Motor neuron (in vitro differentiated cells): ENCODE results near the gene NUDCD2. TPM values are rescaled to one million over a fixed set of nuclear protein-coding genes. Genes with fewer than 3 reads are reported as not detected.

ENCODE experiments used
- ATAC-seq, 8 experiments: fragments of 200-7000 bp; cut with Tn5 transposase; replicated peaks in 6 of 8; 2 replicates each; pipeline ENCODE4 v1.8.0; 2021; ENCODE audit warnings: mild to moderate bottlenecking in 8 of 8, moderate library complexity in 8 of 8
- H3K27ac ChIP-seq, 2 donors: fragments of 250-450 bp; sonication (Bioruptor Pico); 2 replicates each; pipeline ENCODE4 v1.9.0; 2021; ENCODE audit warnings: antibody characterized with exemption in 2 of 2, mild to moderate bottlenecking in 2 of 2, moderate library complexity in 1 of 2
- H3K4me1 ChIP-seq, 2 donors: fragments of 250-450 bp; sonication (Bioruptor Pico); replicated peaks in 1 of 2; 2 replicates each; pipeline ENCODE4 v1.6.1; 2021; ENCODE audit warnings: antibody characterized with exemption in 2 of 2, mild to moderate bottlenecking in 2 of 2, moderate library complexity in 1 of 2
- H3K4me3 ChIP-seq, 5 donors: fragments of 250-450 bp; sonication (Bioruptor Pico); 2 replicates each; pipeline ENCODE4 v1.9.0; 2021; ENCODE audit warnings: antibody characterized with exemption in 5 of 5, mild to moderate bottlenecking in 5 of 5, moderate library complexity in 4 of 5
- WGBS, 10 experiments: fragments of 450-650 bp; shearing (Covaris generic); methylation state at CpG; one replicate each; pipeline ENCODE4 v1.0.0; 2022; 5-methylcytosine and 5-hydroxymethylcytosine counted together
- in situ Hi-C, 9 experiments: fragments of 400-800 bp; cut with MboI; loops; one replicate each; pipeline ENCODE4 v1.15.0; 2021; ENCODE audit warnings: low sequenced_read_pairs in 9 of 9, low pct_unique_long_range_greater_than_20kb in 2 of 9; ENCODE audit not compliant: unreplicated experiment in 9 of 9
- total RNA-seq, 8 experiments: library from RNA; unstranded; fragments of 300-600 nt; gene quantifications; 2 replicates each; pipeline versions ENCODE4 v1.2.3 to v1.2.4, GENCODE V29; 2022

NUDCD2 gene
- total RNA-seq, 8 experiments from 2014 or later = 17.3 to 35.4 (median 19.4) TPM

DNA sequence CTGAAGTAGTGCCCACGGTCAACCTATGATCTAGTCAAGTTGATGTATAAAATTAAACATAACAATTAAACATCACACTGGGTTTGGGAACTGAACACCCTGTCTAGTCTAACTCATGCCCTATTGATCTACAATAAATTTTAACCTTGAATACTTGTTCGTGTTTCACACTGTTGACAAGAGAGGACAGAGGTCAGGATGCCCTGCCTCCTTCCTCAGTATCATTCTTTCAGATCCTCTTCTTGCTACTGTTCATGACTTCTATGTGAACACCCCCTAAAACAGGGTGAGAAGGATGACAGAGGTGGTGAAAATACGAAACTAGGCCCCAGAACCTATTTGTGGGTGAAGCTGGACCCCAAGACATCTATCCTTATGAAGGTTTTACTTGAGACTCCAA, 37.4 kb upstream of the NUDCD2 start:
- no peak for ATAC-seq
- Histone ChIP-seq H3K4me3 (no peak overlapping the region), H3K27ac (no peak overlapping the region), H3K4me1 (peaks cover 0 to under 1% of the 10 kb centered on the region in 2 donors)
- WGBS, 10 experiments = 40 to 100% (median 89%) methylated on average over 1 to 3 of the region's 3 CpGs; no CpG with 5 or more reads in 2 of the 10 experiments
- in situ Hi-C loops = no loop called here

GRCh38 chr5:163496286-163496685, 36.4 kb upstream of the NUDCD2 start:
- no peak overlapping the region for H3K4me3 ChIP-seq
- no peaks in the 10 kb centered on the region for H3K4me1 ChIP-seq
- in situ Hi-C loops = no loop called here
- H3K27ac ChIP-seq = no peak overlapping the region
- peak in 3 of 8 experiments; percentile 29 to 100 (median 99) for ATAC-seq
- WGBS, 10 experiments = 50 to 100% (median 76%) methylated on average over 1 of the region's 1 CpG; no CpG with 5 or more reads in 4 of the 10 experiments

DNA sequence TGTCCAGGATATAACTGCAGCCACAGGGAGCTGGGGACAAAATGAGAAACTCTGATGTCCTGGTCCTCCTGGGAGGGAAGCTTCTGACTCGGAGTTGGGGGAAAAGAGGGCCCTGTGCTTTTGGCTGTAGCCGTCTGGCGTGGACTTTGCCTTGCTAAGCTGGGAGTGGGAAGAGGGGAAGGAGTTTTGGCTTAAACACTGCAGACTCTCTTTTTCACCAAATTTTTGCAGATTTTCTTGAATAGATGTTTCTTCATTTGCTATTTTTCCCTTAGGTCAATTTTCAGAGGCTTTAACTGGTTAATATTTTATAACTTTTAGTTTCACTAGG, 29.8 kb upstream of the NUDCD2 start:
- no peak for ATAC-seq
- Histone ChIP-seq H3K27ac (no peak overlapping the region), H3K4me1 (no peaks in the 10 kb centered on the region), H3K4me3 (no peak overlapping the region)
- 75 to 100% (median 98%) methylated on average over 1 to 3 of the region's 3 CpGs; no CpG with 5 or more reads in 2 of the 10 experiments for WGBS, 10 experiments
- in situ Hi-C loops = no loop called here

- H3K27ac ChIP-seq = no peak overlapping the region
- 56 to 100% (median 90%) methylated on average over 2 of the region's 6 CpGs; no CpG with 5 or more reads in 5 of the 10 experiments for WGBS, 10 experiments
- H3K4me3 ChIP-seq = no peak overlapping the region
- in situ Hi-C loops = no loop called here
- H3K4me1 ChIP-seq = no peaks in the 10 kb centered on the region
- peak in 2 of 8 experiments; percentile 23 to 70 for ATAC-seq
These were observed 29.3 kb upstream of the NUDCD2 start for GRCh38 chr5:163489055-163489744.

- H3K4me1 ChIP-seq = no peaks in the 10 kb centered on the region
- peak in 2 of 8 experiments; percentile 18 to 34 for ATAC-seq
- in situ Hi-C loops = no loop called here
- H3K4me3 ChIP-seq = no peak overlapping the region
- H3K27ac ChIP-seq = no peak overlapping the region
- 67 to 100% (median 95%) methylated on average over 1 of the region's 1 CpG; no CpG with 5 or more reads in 4 of the 10 experiments for WGBS, 10 experiments
These were observed 19.0 kb upstream of the NUDCD2 start for GRCh38 chr5:163478982-163479271.

DNA sequence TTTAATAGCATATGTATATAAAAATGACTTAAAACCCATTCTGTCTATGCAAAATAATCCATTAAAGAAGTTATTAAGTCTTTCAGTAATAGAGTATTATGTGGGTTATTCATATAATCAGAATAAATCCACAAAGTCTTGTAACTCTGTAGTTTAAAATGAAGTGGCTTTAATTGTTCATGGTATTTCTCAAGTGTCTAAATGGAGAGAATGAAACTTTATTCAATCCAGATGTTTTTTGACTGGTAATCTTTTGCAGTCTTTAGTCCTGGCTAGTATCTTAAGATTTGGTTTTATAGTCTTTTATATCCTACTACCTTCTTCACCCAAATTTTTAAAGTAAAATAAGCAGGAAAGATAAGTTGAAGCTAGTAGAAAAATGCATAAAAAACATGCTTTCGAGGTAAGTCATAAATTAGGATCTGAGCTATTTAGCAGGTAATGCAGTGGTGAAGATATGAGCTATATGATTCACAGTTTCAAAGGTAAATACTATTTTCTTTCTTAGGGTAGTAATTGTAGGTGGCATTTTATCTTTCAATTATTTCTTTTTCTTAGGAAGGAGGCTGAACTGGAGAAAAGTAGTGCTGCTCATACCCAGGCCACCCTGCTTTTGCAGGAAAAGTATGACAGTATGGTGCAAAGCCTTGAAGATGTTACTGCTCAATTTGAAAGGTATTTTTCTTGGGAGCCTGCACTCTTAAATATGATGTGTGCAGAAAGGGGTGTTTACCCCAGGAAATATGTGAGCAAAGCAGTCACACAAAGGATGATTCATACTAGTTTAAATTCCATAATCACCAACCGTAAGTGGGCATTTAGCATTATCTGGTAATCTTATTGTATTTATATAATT, 18.5 kb upstream of the NUDCD2 start:
- 11 to 100% (median 89%) methylated on average over 1 to 2 of the region's 2 CpGs for WGBS, 10 experiments
- H3K27ac ChIP-seq = no peak overlapping the region
- no peaks in the 10 kb centered on the region for H3K4me1 ChIP-seq
- in situ Hi-C loops = no loop called here
- ATAC-seq = peak in 3 of 8 experiments; percentile 26 to 90 (median 81)
- H3K4me3 ChIP-seq = no peak overlapping the region

DNA sequence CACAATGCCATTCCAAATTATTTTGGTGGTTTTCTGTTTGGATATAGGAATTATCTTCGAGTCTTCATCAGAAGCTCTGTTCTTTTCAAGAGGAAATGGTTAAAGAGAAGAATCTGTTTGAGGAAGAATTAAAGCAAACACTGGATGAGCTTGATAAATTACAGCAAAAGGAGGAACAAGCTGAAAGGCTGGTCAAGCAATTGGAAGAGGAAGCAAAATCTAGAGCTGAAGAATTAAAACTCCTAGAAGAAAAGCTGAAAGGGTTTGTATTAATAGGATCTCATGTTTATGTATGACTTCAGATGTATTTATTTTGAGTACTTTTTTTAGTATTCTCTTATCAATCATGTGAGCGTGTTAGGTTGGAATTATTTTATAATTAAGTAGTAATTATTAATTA, 15.5 kb upstream of the NUDCD2 start:
- WGBS, 10 experiments = 83 to 100% (median 96%) methylated on average over 2 of the region's 2 CpGs
- H3K4me1 ChIP-seq = no peaks in the 10 kb centered on the region
- H3K27ac ChIP-seq = no peak overlapping the region
- H3K4me3 ChIP-seq = no peak overlapping the region
- ATAC-seq = no peak
- in situ Hi-C loops = no loop called here

DNA sequence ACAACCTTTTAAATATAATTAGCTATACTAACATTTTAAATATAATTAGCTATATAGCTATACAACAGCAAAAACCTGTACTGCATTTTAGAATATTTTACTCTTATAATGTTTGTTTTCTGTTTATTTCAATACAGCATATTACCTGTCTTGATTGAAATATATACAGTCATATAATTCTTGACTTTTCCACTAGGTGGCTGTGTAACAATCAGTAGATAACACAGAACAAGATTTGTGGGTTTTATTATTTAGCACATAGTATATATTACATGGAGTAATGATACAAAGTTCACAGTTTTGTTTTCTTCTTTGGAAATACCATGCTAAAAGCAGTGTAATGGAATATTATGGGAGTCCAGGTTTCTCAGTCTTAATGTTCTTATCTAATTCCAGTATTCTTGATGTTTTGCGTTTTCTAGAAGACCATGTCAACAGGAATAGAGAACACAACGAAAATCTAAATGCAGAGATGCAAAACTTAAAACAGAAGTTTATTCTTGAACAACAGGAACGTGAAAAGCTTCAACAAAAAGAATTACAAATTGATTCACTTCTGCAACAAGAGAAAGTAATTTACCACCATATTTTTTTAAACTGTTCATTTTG, 13.8 kb upstream of the NUDCD2 start:
- 71 to 100% (median 95%) methylated on average over 2 to 3 of the region's 3 CpGs for WGBS, 10 experiments
- ATAC-seq = peak in 2 of 8 experiments; percentile 58 to 61
- in situ Hi-C loops = no loop called here
- H3K27ac ChIP-seq = no peak overlapping the region
- no peaks in the 10 kb centered on the region for H3K4me1 ChIP-seq
- no peak overlapping the region for H3K4me3 ChIP-seq

GRCh38 chr5:163467682-163468081, 7.8 kb upstream of the NUDCD2 start:
- no peak for ATAC-seq
- no peak overlapping the region for H3K27ac ChIP-seq
- 60 to 100% (median 87%) methylated on average over 1 to 4 of the region's 4 CpGs; no CpG with 5 or more reads in 2 of the 10 experiments for WGBS, 10 experiments
- H3K4me3 ChIP-seq = no peak overlapping the region
- in situ Hi-C loops = no loop called here
- H3K4me1 ChIP-seq = no peaks in the 10 kb centered on the region

GRCh38 chr5:163463063-163463435, 3.1 kb upstream of the NUDCD2 start:
- no peaks in the 10 kb centered on the region for H3K4me1 ChIP-seq

DNA sequence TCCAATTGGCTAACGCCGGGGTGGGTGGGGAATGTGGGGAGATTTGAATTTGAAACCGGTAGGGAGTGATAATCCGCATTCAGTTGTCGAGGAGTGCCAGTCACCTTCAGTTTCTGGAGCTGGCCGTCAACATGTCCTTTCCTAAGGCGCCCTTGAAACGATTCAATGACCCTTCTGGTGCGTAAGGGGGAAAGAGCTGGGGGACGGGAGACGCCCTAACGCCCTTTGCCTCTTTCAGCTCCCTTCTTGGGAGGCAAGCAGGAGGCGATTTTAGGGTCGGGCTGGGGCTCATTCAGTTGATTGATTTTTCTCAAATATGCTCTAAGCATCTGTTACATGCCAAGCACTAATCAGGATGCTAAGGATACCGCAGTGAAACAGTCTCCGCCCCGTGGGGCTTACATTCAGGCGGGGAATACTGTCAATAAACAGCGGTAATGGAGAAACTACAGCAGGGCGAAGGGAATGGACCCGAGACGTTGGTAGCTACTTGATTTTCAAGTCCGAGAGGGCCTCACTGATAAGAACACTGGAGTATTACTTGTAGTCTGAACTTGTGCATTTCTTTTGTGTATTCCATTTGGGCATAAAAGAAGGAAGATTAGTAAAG, 765 bp upstream of the NUDCD2 start, which contains the start of gene HMMR:
Gene HMMR (plus strand): TSS at position 71 of the 610 bp plus-strand sequence. CDS start 61 bp downstream, at position 132.
- in situ Hi-C loops = no loop called here
- Histone ChIP-seq H3K4me3 (peak within 1 kb of the TSS; percentile 54 to 93 (median 81)), H3K4me1 (peaks cover 0 to 2% of the 10 kb centered on the region in 2 donors), H3K27ac (peak within 1 kb of the TSS; percentile 90 to 97)
- peak in 7 of 8 experiments; percentile 0 to 8 (median 2) for ATAC-seq
- 0 to 3% (median 0%) methylated on average over 1 to 11 of the region's 23 CpGs; no CpG with 5 or more reads in 3 of the 10 experiments for WGBS, 10 experiments

More at GRCh38 chr5:163463063-163463435, 3.1 kb upstream of the NUDCD2 start:
- no peak for ATAC-seq
- H3K4me3 ChIP-seq = no peak overlapping the region
- no peak overlapping the region for H3K27ac ChIP-seq
- in situ Hi-C loops = no loop called here

GRCh38 chr5:163459462-163459818, 462 bp downstream of the NUDCD2 start:
- WGBS, 10 experiments = 0 to 12% (median 0%) methylated on average over 3 to 9 of the region's 12 CpGs; no CpG with 5 or more reads in 1 of the 10 experiments

More at GRCh38 chr5:163459462-163459818, 462 bp downstream of the NUDCD2 start:
- Histone ChIP-seq H3K4me3 (peak overlapping the region; percentile 54 to 93 (median 81)), H3K4me1 (peaks cover 0 to 2% of the 10 kb centered on the region in 2 donors), H3K27ac (peak overlapping the region; percentile 90 to 97)
- in situ Hi-C loops = no loop called here
- ATAC-seq = peak in 2 of 8 experiments; percentile 3 to 5
